HAP-1 (cell line): ENCODE measurements around the gene ECM2.

Experiments used
- DNase-seq, 2 experiments: peaks; one replicate each; pipeline ENCODE4 v3.0.0-alpha.2; 2016 to 2020; ENCODE audit warnings: low spot score in 2 of 2
- H3K27me3 ChIP-seq: fragments of 250-450 bp; sonication (Bioruptor Pico); 2 replicates; pipeline ENCODE4 v1.5.1; 2020; ENCODE audit warnings: low read depth, mild to moderate bottlenecking, moderate library complexity
- H3K36me3 ChIP-seq: fragments of 250-450 bp; sonication (Bioruptor Pico); replicated peaks from 2 replicates; pipeline ENCODE4 v1.5.1; 2020; ENCODE audit warnings: mild to moderate bottlenecking
- H3K4me1 ChIP-seq: fragments of 250-450 bp; sonication (Bioruptor Pico); 2 replicates; pipeline ENCODE4 v1.5.1; 2020; ENCODE audit warnings: mild to moderate bottlenecking
- H3K4me3 ChIP-seq: fragments of 250-450 bp; sonication (Bioruptor Pico); 2 replicates; pipeline ENCODE4 v1.5.1; 2020; ENCODE audit warnings: mild to moderate bottlenecking, moderate library complexity
- H3K9me3 ChIP-seq: fragments of 250-450 bp; sonication (Bioruptor Pico); 2 replicates; pipeline ENCODE4 v1.5.1; 2020; ENCODE audit warnings: mild to moderate bottlenecking, moderate library complexity
- in situ Hi-C: fragments of 300-500 bp; cut with MboI; formaldehyde crosslinking; loops from 3 replicates; pipeline ENCODE4 v1.14.3; 2020; ENCODE audit warnings: low sequenced_read_pairs, inconsistent platforms, mixed read lengths

ECM2 gene

GRCh38 chr9:92518199-92518598 is 17.6 kb downstream of the ECM2 start:
- in situ Hi-C loops = no loop called here
- H3K9me3 ChIP-seq = no peaks in the 10 kb centered on the region
- no peaks in the 10 kb centered on the region for H3K27me3 ChIP-seq
- DNase-seq = no peak
- no peak overlapping the region for H3K4me3 ChIP-seq
- peaks cover 13% of the 10 kb centered on the region for H3K4me1 ChIP-seq
- no peaks in the 10 kb centered on the region for H3K36me3 ChIP-seq

GRCh38 chr9:92517046-92517445 is 18.7 kb downstream of the ECM2 start:
- DNase-seq = peak; percentile 78 to 97
- Histone ChIP-seq H3K36me3 (no peaks in the 10 kb centered on the region), H3K9me3 (no peaks in the 10 kb centered on the region), H3K27me3 (no peaks in the 10 kb centered on the region), H3K4me3 (no peak overlapping the region), H3K4me1 (peaks cover 13% of the 10 kb centered on the region)
- in situ Hi-C loops = no loop called here

- Histone ChIP-seq H3K9me3 (no peaks in the 10 kb centered on the region), H3K27me3 (no peaks in the 10 kb centered on the region), H3K4me3 (no peak overlapping the region), H3K36me3 (no peaks in the 10 kb centered on the region), H3K4me1 (peaks cover 13% of the 10 kb centered on the region)
- no peak for DNase-seq
- in situ Hi-C loops = no loop called here
Observed at GRCh38 chr9:92516521-92516920, 19.3 kb downstream of the ECM2 start.

- Histone ChIP-seq H3K4me3 (no peak overlapping the region), H3K9me3 (no peaks in the 10 kb centered on the region), H3K27me3 (no peaks in the 10 kb centered on the region), H3K4me1 (peaks cover 13% of the 10 kb centered on the region), H3K36me3 (no peaks in the 10 kb centered on the region)
- DNase-seq = no peak
- in situ Hi-C loops = no loop called here
Observed at GRCh38 chr9:92514635-92515034, 21.2 kb downstream of the ECM2 start.

GRCh38 chr9:92513349-92513748 is 22.4 kb downstream of the ECM2 start:
- no peaks in the 10 kb centered on the region for H3K36me3 ChIP-seq
- in situ Hi-C loops = no loop called here
- no peaks in the 10 kb centered on the region for H3K27me3 ChIP-seq
- no peaks in the 10 kb centered on the region for H3K9me3 ChIP-seq
- peaks cover 13% of the 10 kb centered on the region for H3K4me1 ChIP-seq
- no peak overlapping the region for H3K4me3 ChIP-seq
- no peak for DNase-seq

- no peaks in the 10 kb centered on the region for H3K9me3 ChIP-seq
- no peaks in the 10 kb centered on the region for H3K36me3 ChIP-seq
- DNase-seq = no peak
- no peak overlapping the region for H3K4me3 ChIP-seq
- H3K4me1 ChIP-seq = peaks cover 9% of the 10 kb centered on the region
- no peaks in the 10 kb centered on the region for H3K27me3 ChIP-seq
- in situ Hi-C loops = no loop called here
Observed at GRCh38 chr9:92512622-92513021, 23.2 kb downstream of the ECM2 start.

GRCh38 chr9:92510747-92511146 is 25.0 kb downstream of the ECM2 start:
- no peak for DNase-seq
- in situ Hi-C loops = no loop called here
- Histone ChIP-seq H3K36me3 (no peaks in the 10 kb centered on the region), H3K4me1 (peaks cover 10% of the 10 kb centered on the region), H3K27me3 (no peaks in the 10 kb centered on the region), H3K9me3 (no peaks in the 10 kb centered on the region), H3K4me3 (no peak overlapping the region)

- Histone ChIP-seq H3K4me1 (peaks cover 14% of the 10 kb centered on the region), H3K9me3 (no peaks in the 10 kb centered on the region), H3K36me3 (no peaks in the 10 kb centered on the region), H3K4me3 (no peak overlapping the region), H3K27me3 (no peaks in the 10 kb centered on the region)
- in situ Hi-C loops = loop anchor here (10.0 kb wide), 1 partner anchor 126 kb away; no protein-coding TSS in a partner anchor
- no peak for DNase-seq
Observed at GRCh38 chr9:92509050-92509449, 26.7 kb downstream of the ECM2 start.

GRCh38 chr9:92508018-92508820 is 27.6 kb downstream of the ECM2 start:
- H3K27me3 ChIP-seq = no peaks in the 10 kb centered on the region
- no peak overlapping the region for H3K4me3 ChIP-seq
- H3K36me3 ChIP-seq = no peaks in the 10 kb centered on the region
- in situ Hi-C loops = loop anchor here (10.0 kb wide), 1 partner anchor 127 kb away; no protein-coding TSS in a partner anchor
- DNase-seq = no peak
- peaks cover 20% of the 10 kb centered on the region for H3K4me1 ChIP-seq
- no peaks in the 10 kb centered on the region for H3K9me3 ChIP-seq

- in situ Hi-C loops = loop anchor here (10.0 kb wide), 1 partner anchor 127 kb away; no protein-coding TSS in a partner anchor
- Histone ChIP-seq H3K36me3 (no peaks in the 10 kb centered on the region), H3K4me1 (peaks cover 20% of the 10 kb centered on the region), H3K9me3 (no peaks in the 10 kb centered on the region), H3K4me3 (no peak overlapping the region), H3K27me3 (no peaks in the 10 kb centered on the region)
- DNase-seq = no peak
Observed at GRCh38 chr9:92507496-92507895, 28.3 kb downstream of the ECM2 start.

- Histone ChIP-seq H3K27me3 (no peaks in the 10 kb centered on the region), H3K36me3 (no peaks in the 10 kb centered on the region), H3K9me3 (no peaks in the 10 kb centered on the region), H3K4me1 (peaks cover 20% of the 10 kb centered on the region), H3K4me3 (no peak overlapping the region)
- in situ Hi-C loops = loop anchor here (10.0 kb wide), 1 partner anchor 128 kb away; no protein-coding TSS in a partner anchor
- DNase-seq = no peak
Observed at GRCh38 chr9:92507005-92507404, 28.8 kb downstream of the ECM2 start.

GRCh38 chr9:92506184-92506857 is 29.5 kb downstream of the ECM2 start:
- in situ Hi-C loops = loop anchor here (10.0 kb wide), 1 partner anchor 128 kb away; no protein-coding TSS in a partner anchor
- Histone ChIP-seq H3K27me3 (no peaks in the 10 kb centered on the region), H3K9me3 (no peaks in the 10 kb centered on the region), H3K4me1 (peaks cover 20% of the 10 kb centered on the region), H3K36me3 (no peaks in the 10 kb centered on the region), H3K4me3 (peak overlapping the region; percentile 2; the same call in 1 of the 2 replicates)
- DNase-seq = peak; percentile 18 to 43

GRCh38 chr9:92504881-92505280 is 30.9 kb downstream of the ECM2 start:
- H3K36me3 ChIP-seq = no peaks in the 10 kb centered on the region
- H3K9me3 ChIP-seq = no peaks in the 10 kb centered on the region
- no peak overlapping the region for H3K4me3 ChIP-seq
- DNase-seq = no peak
- H3K27me3 ChIP-seq = no peaks in the 10 kb centered on the region
- peaks cover 20% of the 10 kb centered on the region for H3K4me1 ChIP-seq
- in situ Hi-C loops = loop anchor here (10.0 kb wide), 1 partner anchor 130 kb away; no protein-coding TSS in a partner anchor

GRCh38 chr9:92503156-92503555 is 32.6 kb downstream of the ECM2 start:
- Histone ChIP-seq H3K27me3 (no peaks in the 10 kb centered on the region), H3K4me3 (no peak overlapping the region)
- in situ Hi-C loops = loop anchor here (10.0 kb wide), 1 partner anchor 132 kb away; no protein-coding TSS in a partner anchor

More at GRCh38 chr9:92503156-92503555, 32.6 kb downstream of the ECM2 start:
- H3K4me1 ChIP-seq = peaks cover 23% of the 10 kb centered on the region
- H3K36me3 ChIP-seq = no peaks in the 10 kb centered on the region
- no peaks in the 10 kb centered on the region for H3K9me3 ChIP-seq
- DNase-seq = no peak
